Endothelial cell of hepatic sinusoid (primary cell): Measurements from ENCODE around the gene TDRD5.

Experiments used
- in situ Hi-C: cut with HindIII; loops from 2 replicates; pipeline ENCODE4 v1.10.0; 2017; ENCODE audit warnings: low sequenced_read_pairs

The TDRD5 gene

DNA sequence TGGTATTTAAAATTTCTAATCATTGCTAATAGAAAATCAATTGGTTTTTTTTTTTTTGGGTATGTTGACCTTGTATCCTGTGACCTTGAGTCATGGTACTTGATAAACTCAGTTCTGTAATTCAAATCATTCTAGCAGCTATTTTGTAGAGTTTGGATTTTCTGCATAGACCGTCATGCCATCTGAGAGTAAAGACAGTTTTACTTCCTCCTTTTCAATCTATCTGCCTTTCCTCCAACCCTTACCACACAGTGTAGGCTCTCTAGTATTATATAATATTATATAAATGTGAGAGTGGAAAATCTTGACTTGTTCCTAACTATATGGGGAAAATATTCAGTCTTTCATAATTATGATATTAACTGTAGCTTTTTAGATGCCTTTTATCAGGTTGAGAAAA is 7.0 kb downstream of the TDRD5 start:
- in situ Hi-C loops = no loop called here

DNA sequence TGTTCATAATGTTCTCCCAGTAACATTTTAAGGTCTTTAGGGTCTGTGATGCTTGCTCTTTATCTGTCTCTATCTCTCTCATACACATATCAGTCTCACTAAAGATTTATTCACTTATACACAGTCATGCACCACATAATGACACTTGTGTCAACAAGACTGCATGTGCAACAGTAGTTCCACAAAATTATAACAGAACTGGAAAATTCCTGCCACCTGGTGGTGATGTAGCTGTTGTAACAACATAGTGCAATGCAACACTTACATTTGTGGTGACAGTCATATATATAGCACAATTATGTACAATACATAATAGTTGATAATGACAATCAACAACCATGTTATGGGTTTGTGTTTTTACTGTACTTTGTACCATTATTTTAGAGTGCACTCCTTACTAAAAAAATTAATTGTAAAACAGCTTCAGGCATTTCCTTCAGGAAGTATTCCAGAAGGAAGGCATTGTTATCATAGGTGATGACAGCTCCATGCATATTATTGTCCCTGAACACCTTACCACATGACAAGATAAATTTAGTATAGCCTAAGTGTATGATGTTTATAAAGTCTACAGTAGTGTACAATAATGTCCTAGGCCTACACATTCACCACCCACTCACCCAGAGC is 8.1 kb downstream of the TDRD5 start:
- in situ Hi-C loops = no loop called here

DNA sequence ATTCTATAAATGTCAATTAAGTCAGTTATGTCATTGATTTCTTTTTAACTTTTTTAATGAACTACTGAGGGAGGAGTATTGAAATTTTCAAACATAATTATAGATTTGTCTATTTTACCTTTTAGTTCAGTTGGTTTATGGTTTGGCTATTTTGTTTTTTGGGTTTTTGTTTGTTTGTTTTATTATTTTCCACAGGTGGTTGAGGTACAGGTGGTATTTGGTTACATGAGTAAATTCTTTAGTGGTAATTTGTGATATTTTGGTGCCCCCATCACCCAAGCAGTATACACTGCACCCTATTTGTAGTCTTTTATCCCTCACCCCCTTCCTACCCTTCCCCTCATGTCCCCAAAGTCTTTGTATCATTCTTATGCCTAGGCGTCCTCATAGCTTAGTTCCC is 9.5 kb downstream of the TDRD5 start:
- in situ Hi-C loops = no loop called here

DNA sequence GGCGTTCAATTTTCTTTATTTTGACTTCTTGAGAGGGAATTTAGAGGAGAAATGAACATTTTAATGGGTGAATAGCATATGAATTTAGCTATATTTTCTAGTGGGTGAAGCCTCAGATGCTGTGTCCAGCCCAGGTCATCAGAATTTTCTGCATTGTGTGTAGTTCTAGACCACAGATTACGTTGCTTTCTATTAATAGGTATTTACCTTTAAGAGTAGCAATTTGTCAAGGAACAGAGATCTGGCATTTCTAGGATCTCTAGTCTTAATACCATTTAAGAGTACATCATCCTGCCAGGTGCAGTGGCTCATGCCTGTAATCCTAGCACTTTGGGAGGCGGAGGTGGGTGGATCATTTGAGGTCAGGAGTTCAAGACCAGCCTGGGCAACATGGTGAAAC is 20.7 kb downstream of the TDRD5 start:
- in situ Hi-C loops = no loop called here

DNA sequence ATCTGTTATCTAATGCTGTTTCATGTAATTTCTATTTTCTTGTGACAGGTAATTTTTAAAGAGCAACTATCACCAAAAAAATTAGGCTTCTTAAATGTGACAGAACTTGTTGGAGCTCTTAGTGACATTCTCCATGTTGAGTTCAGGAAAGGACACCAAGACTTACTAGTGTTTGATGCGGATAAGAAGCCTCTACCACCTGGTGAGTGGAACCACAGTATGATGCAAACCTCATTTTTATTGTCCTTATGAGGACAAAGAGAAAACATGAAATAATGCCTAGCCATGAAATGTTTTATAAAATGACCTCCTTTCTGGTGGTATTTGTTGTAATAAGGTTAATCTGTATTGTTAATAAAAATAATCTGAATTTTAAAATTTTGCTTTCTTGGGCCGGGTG is 39.1 kb downstream of the TDRD5 start:
- in situ Hi-C loops = loop anchor here (10.0 kb wide), 1 partner anchor 64 kb away; no protein-coding TSS in a partner anchor

- in situ Hi-C loops = loop anchor here (10.0 kb wide), 1 partner anchor 62 kb away; no protein-coding TSS in a partner anchor
Observed at GRCh38 chr1:179632868-179633267, 41.2 kb downstream of the TDRD5 start.

DNA sequence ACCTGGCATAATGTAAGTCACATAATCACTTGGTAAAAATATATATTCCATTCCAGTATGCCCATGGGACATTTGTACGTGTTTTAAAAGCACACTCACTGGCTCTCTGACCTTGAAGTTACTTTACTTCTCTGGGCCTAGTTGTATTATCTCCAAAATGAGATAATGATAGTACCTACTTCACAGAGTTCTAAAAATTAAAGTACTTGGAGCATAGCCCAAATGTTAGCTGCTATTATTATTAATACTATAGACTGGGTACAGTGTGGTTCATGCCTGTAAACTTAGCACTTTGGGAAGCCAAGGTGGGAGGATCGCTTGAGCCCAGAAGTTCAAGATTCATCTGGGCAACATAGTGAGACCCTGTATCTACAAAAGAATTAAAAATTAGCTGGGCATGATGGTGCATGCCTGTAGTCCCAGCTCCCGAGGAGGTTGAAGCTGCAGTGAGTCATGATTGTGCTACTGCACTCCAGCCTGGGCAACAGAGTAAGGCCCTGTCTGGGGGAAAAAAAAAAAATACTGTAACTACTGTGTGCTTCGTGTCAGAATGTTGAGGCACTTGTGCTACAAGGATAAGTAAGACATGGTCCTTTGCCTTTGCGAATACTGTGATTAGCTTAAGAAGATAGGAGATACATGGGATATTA is 45.7 kb downstream of the TDRD5 start:
- in situ Hi-C loops = loop anchor here (10.0 kb wide), 1 partner anchor 57 kb away; no protein-coding TSS in a partner anchor

DNA sequence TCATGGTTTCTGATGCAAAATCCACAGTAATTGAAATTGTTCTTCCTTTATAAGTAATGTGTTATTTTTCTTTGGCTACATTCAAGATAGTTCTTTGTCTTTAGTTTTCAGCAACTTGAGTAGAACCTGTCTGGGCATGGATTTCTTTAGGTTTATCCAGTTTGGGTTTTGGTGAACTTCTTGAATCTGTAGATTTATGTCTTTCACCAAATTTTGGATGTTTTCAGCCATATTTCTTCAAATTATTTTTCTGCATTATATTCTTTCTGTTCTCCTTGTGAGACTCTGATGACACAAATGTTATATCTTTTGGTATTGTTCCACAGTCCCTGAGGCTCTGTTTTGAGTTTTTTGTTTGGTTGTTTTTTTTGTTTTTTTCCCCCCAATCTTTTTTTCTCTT is 69.4 kb downstream of the TDRD5 start:
- in situ Hi-C loops = no loop called here

DNA sequence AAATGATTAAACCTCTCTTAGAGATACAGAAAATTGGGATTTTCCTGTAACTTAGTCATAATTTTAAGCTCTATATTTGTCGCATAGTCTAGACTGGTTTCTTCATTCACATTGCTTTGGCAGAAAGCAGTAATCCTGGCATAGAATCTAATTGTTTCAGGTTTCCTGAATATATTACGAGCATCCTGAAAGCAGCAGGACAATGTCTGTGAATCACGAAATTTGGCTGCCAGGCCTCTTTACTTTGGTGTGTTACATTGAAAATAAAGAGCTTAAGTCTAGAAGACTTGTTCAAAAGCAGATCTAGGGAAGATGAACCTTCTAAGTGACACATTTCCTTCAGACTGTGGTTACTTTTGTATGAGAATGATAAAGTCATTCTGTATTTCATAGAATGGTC is 72.2 kb downstream of the TDRD5 start:
- in situ Hi-C loops = no loop called here

- in situ Hi-C loops = no loop called here
Observed at GRCh38 chr1:179677882-179678281, 86.2 kb downstream of the TDRD5 start.

DNA sequence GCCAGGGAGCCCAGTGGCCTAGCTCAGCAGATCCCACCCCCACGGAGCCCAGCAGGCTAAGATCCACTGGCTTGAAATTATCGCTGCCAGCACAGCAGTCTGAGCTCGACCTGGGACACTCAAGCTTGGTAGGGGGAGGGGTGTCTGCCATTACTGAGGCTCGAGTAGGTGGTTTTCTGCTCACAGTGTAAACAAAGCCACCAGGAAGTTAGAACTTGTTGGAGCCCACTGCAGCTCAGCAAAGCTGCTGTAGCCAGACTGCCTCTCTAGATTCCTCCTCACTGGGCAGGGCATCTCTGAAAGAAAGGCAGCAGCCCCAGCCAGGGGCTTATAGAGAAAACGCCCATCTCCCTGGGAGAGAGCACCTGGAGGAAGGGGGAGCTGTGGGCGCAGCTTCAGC is 102.9 kb downstream of the TDRD5 start:
- in situ Hi-C loops = loop anchor here (10.0 kb wide), 2 partner anchors 60 kb away; no protein-coding TSS in a partner anchor

- in situ Hi-C loops = loop anchor here (10.0 kb wide), 1 partner anchor 112 kb away; no protein-coding TSS in a partner anchor
Observed at GRCh38 chr1:179702946-179703539, 111.4 kb downstream of the TDRD5 start.

- in situ Hi-C loops = loop anchor here (10.0 kb wide), 1 partner anchor 108 kb away; no protein-coding TSS in a partner anchor
Observed at GRCh38 chr1:179706339-179706941, 114.8 kb downstream of the TDRD5 start.

GRCh38 chr1:179707406-179707805 is 115.8 kb downstream of the TDRD5 start:
- in situ Hi-C loops = loop anchor here (10.0 kb wide), 1 partner anchor 107 kb away; no protein-coding TSS in a partner anchor

GRCh38 chr1:179708434-179709195 is 117.0 kb downstream of the TDRD5 start:
- in situ Hi-C loops = loop anchor here (10.0 kb wide), 1 partner anchor 106 kb away; no protein-coding TSS in a partner anchor

DNA sequence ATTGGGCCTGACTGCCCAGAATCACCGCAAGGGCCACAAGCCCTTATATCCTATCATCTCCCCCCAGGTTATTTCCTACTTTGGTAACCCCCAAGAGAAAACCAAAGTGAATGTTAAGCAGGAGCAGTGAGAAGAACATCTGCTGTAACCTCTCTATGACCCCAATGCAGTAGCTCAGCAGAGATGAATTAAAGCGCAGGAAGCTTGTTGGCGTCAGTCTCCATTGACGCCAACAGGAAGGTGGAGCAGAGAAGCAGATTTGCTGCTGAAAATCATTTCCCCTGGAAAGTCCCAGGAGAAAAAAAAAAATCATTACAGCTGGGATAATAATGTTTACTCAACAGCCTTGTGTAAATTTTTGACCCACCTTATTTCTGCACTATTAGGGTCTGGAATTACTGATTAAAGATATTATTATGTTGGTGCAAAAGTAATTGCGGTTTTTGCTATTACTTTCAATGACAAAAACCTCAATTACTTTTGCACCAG is 118.3 kb downstream of the TDRD5 start:
- in situ Hi-C loops = loop anchor here (10.0 kb wide), 1 partner anchor 105 kb away; no protein-coding TSS in a partner anchor

DNA sequence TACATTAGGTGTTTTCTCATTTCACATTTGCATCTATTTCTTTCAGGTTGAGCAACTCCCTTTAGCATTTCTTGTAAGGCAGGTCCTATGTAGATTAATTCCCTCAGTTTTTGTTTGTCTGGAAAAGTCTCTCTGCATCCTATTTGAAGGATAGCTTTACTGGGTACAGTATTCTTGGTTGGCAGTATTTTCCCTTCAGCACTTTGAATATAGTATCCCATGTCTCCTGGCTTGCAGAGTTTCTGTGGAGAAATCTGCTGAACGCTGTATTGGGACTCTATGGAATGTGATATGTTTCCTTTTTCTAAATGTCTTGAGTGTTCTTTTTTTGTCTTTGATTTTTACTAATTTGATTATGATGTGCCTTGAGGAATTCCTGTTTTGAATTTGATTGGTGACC is 122.5 kb downstream of the TDRD5 start:
- in situ Hi-C loops = no loop called here

- in situ Hi-C loops = loop anchor here (5.0 kb wide), 1 partner anchor 78 kb away; no protein-coding TSS in a partner anchor
Observed at GRCh38 chr1:179714623-179715022, 123.0 kb downstream of the TDRD5 start.

DNA sequence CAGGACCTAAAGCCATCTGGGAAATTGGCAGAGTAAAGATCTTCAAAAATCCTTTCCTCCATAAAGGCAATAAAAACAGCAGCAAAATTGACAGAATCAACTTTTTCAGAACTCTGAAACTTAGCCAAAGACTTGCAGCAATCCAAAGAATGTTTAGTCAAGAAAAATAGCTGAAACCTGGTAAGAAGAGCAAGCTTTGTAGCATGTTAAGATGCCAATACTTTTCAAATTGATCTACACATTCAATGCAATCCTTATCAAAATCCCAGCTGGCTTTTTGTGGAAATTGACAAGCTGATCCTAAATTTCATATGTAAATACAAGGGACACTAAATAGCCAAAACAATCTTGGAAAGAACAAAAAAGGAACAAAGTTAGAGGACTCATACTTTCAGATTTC is 127.6 kb downstream of the TDRD5 start:
- in situ Hi-C loops = loop anchor here (5.0 kb wide), 1 partner anchor 73 kb away; no protein-coding TSS in a partner anchor

- in situ Hi-C loops = no loop called here
Observed at GRCh38 chr1:179728271-179728670, 136.6 kb downstream of the TDRD5 start.
